Measurements from ENCODE around the gene PROX1. TPM values are rescaled to one million over a fixed set of nuclear protein-coding genes. Genes with fewer than 3 reads are reported as not detected.

PROX1 gene
- total and polyA plus RNA-seq, 9 of the 15 experiments (the other 6 are each of a cell fraction or from before 2014, with no cell fraction given), result 0.14 to 0.22 TPM; not detected in 7

GRCh38 chr1:213982672-213983492 lies 4.9 kb upstream of the PROX1 start (continued):
- no peak for TF ChIP-seq MXD1 (CRISPR knock-in tag; IDR thresholded peaks at IDR 0.05; ENCODE audit: borderline replicate concordance, poor library complexity, severe bottlenecking)
- no peak for TF ChIP-seq EHMT2 (IDR thresholded peaks at IDR 0.05)
- no peak for TF ChIP-seq FOXA3 (CRISPR knock-in tag; conservative IDR thresholded peaks at IDR 0.05 in 1 of 2, IDR thresholded peaks at IDR 0.05 in 1 of 2)
- TF ChIP-seq LCOR (CRISPR knock-in tag; IDR thresholded peaks at IDR 0.05), result no peak

GRCh38 chr1:213983493-213984386 lies 4.0 kb upstream of the PROX1 start:
- FAIRE-seq (peak; percentile 26), DNase-seq (ENCODE audit: extremely low read depth in 1 of 4, low spot score in 3 of 4) (no peak), ATAC-seq (no peak)
- no peak overlapping the region for H2AFZ ChIP-seq (ENCODE audit: low read depth, low read length)
- 24% methylated on average over 36 of the region's 36 CpGs for WGBS (ENCODE audit: insufficient coverage, low coverage, missing lambda C conversion rate)
- intact Hi-C loops (cut with micrococcal nuclease), result no loop called here
- in situ Hi-C loops (cut with MboI), result no loop called here
- H3K36me3 ChIP-seq (ENCODE audit: control insufficient read depth, insufficient read depth, low read length), result no peaks in the 10 kb centered on the region
- BruUV-seq (replicated peaks), result no TSS peak
- H3K27me3 ChIP-seq (ENCODE audit: control insufficient read depth in 2 of 2, insufficient read depth in 2 of 2, low read length in 2 of 2), result peaks cover 51 to 82% of the 10 kb centered on the region in 2 experiments
- no peaks in the 10 kb centered on the region for H3K9me1 ChIP-seq (ENCODE audit: control insufficient read depth, insufficient read depth, low read length)
- H3K9me3 ChIP-seq (replicated peaks; ENCODE audit: control insufficient read depth, insufficient read depth, low read depth, low read length), result no peaks in the 10 kb centered on the region
- ChIA-PET POLR2A (interaction anchor here (0.7 kb wide), 1 partner anchor 301 kb away, joined by 4 read pairs; no protein-coding TSS in a partner anchor), CTCF (ENCODE audit: low intra/inter-chr PET ratio) (no interaction called here)
- peaks cover 8% of the 10 kb centered on the region for H4K20me1 ChIP-seq (replicated peaks; ENCODE audit: control insufficient read depth, insufficient read depth, low read length)
- H3K9ac ChIP-seq (ENCODE audit: insufficient read depth in 1 of 2, low read depth in 2 of 2, low read length in 2 of 2), result no peak overlapping the region
- no peak overlapping the region for H3K27ac ChIP-seq (ENCODE audit: extremely low read depth, low read depth, low read length)
- peaks cover 0 to 21% of the 10 kb centered on the region in 2 experiments; a peak in 2 of 5 replicates for H3K4me1 ChIP-seq (replicated peaks in 1 of 2; ENCODE audit: control insufficient read depth in 2 of 2, insufficient read depth in 2 of 2, low read length in 2 of 2)
- no peaks in the 10 kb centered on the region for H3K79me2 ChIP-seq (ENCODE audit: control insufficient read depth, insufficient read depth, low read length)
- H3K4me3 ChIP-seq, result no peak overlapping the region
- H3K4me2 ChIP-seq (ENCODE audit: insufficient read depth, low read length), result no peak overlapping the region
- TF ChIP-seq MXI1 (IDR thresholded peaks at IDR 0.05; ENCODE audit: low read depth, low read length) (no peak), HDAC1 (IDR thresholded peaks at IDR 0.05) (no peak), ASH1L (IDR thresholded peaks at IDR 0.05; ENCODE audit: borderline replicate concordance, low read depth, partially characterized antibody) (no peak), ZNF354B (CRISPR knock-in tag; IDR thresholded peaks at IDR 0.05) (no peak), CREB3 (tag; conservative IDR thresholded peaks at IDR 0.05; ENCODE audit: low read depth) (no peak), FOXA3 (CRISPR knock-in tag; conservative IDR thresholded peaks at IDR 0.05 in 1 of 2, IDR thresholded peaks at IDR 0.05 in 1 of 2) (no peak), E2F5 (CRISPR knock-in tag; IDR thresholded peaks at IDR 0.05) (no peak), IRF9 (tag; IDR thresholded peaks at IDR 0.05) (no peak), ZNF512 (tag; IDR thresholded peaks at IDR 0.05) (no peak)

Measured in K562 (cell line).